Neural cell (in vitro differentiated cells): ENCODE data around the gene NUDT3. TPM values are rescaled to one million over a fixed set of nuclear protein-coding genes. Genes with fewer than 3 reads are reported as not detected.

Source experiments
- H2AFZ ChIP-seq: fragments of 200-600, 300-800 bp; sonication (generic), shearing (Covaris generic); 2 replicates; pipeline ENCODE4 v1.6.0; 2014; ENCODE audit warnings: low read depth, mild to moderate bottlenecking, antibody characterized with exemption, low read length, moderate library complexity
- H3F3A ChIP-seq: fragments of 200-600 bp; shearing (Covaris generic); 2 replicates; pipeline ENCODE4 v1.6.1; 2016; ENCODE audit warnings: mild to moderate bottlenecking, moderate library complexity, mixed read lengths, antibody characterized with exemption, low read length; ENCODE audit not compliant: insufficient read depth, poor library complexity, severe bottlenecking
- H3K27ac ChIP-seq: fragments of 200-600, 300-800 bp; sonication (generic), shearing (Covaris generic); 2 replicates; pipeline ENCODE4 v1.5.1; 2014; ENCODE audit warnings: mild to moderate bottlenecking, low read length, moderate library complexity
- H3K27me3 ChIP-seq: fragments of 300-800, 200-600 bp; sonication (generic), shearing (Covaris generic); 2 replicates; pipeline ENCODE4 v1.6.0; 2014; ENCODE audit warnings: mild to moderate bottlenecking, low read depth, low read length, moderate library complexity; ENCODE audit not compliant: insufficient read depth
- H3K36me3 ChIP-seq: fragments of 300-800, 200-600 bp; sonication (generic), shearing (Covaris generic); 2 replicates; pipeline ENCODE4 v1.5.1; 2014; ENCODE audit warnings: mild to moderate bottlenecking, antibody characterized with exemption, low read length, moderate library complexity; ENCODE audit not compliant: insufficient read depth
- H3K4me2 ChIP-seq: fragments of 300-800, 200-600 bp; sonication (generic), shearing (Covaris generic); 2 replicates; pipeline ENCODE4 v1.6.0; 2014; ENCODE audit warnings: mild to moderate bottlenecking, low read length
- H3K4me3 ChIP-seq: fragments of 300-800, 200-600 bp; sonication (generic), shearing (Covaris generic); 2 replicates; pipeline ENCODE4 v1.5.1; 2014; ENCODE audit warnings: mild to moderate bottlenecking, low read length, moderate library complexity
- H3K79me2 ChIP-seq: fragments of 200-600 bp; shearing (Covaris generic); replicated peaks from 2 replicates; pipeline ENCODE4 v1.6.0; 2014; ENCODE audit warnings: mild to moderate bottlenecking, low read length, moderate library complexity; ENCODE audit not compliant: insufficient read depth
- H3K9ac ChIP-seq: fragments of 300-800, 200-600 bp; sonication (generic), shearing (Covaris generic); 2 replicates; pipeline ENCODE4 v1.6.1; 2016; ENCODE audit warnings: mild to moderate bottlenecking, low read length, mixed read lengths
- H3K9me2 ChIP-seq: fragments of 200-600 bp; shearing (Covaris generic); 2 replicates; pipeline ENCODE4 v1.6.1; 2016; ENCODE audit warnings: mild to moderate bottlenecking, low read length, mixed read lengths; ENCODE audit not compliant: insufficient read depth
- H3K9me3 ChIP-seq: fragments of 200-600, 300-800 bp; sonication (generic), shearing (Covaris generic); 2 replicates; pipeline ENCODE4 v1.6.1; 2016; ENCODE audit warnings: mild to moderate bottlenecking, mixed run types, low read length, moderate library complexity, mixed read lengths
- H4K20me1 ChIP-seq: fragments of 200-600 bp; shearing (Covaris generic); 2 replicates; pipeline ENCODE4 v1.6.1; 2016; ENCODE audit warnings: mild to moderate bottlenecking, mixed run types; ENCODE audit not compliant: insufficient read depth
- CTCF ChIP-seq: fragments of 450-650 bp; IDR thresholded peaks from 2 replicates; pipeline ENCODE4 v1.5.1; 2014; ENCODE audit warnings: antibody characterized with exemption, mild to moderate bottlenecking, moderate library complexity; ENCODE audit not compliant: poor library complexity, severe bottlenecking
- EP300 ChIP-seq: fragments of 450-650 bp; conservative IDR thresholded peaks from 2 replicates; pipeline ENCODE4 v1.6.1; 2014; ENCODE audit warnings: antibody characterized with exemption, mild to moderate bottlenecking, moderate library complexity; ENCODE audit not compliant: poor library complexity, severe bottlenecking
- EZH2 ChIP-seq: fragments of 200-600, 300-800 bp; shearing (Covaris generic), sonication (generic); IDR thresholded peaks from 2 replicates; pipeline ENCODE4 v1.6.1; 2014; ENCODE audit warnings: antibody characterized with exemption, low read length, borderline replicate concordance, mild to moderate bottlenecking; ENCODE audit not compliant: insufficient read depth, poor library complexity, severe bottlenecking
- MXI1 ChIP-seq: fragments of 450-650 bp; conservative IDR thresholded peaks from 2 replicates; pipeline ENCODE4 v1.6.1; 2014; ENCODE audit warnings: antibody characterized with exemption, mild to moderate bottlenecking; ENCODE audit not compliant: poor library complexity, severe bottlenecking
- POLR2AphosphoS5 ChIP-seq: IDR thresholded peaks from 2 replicates; pipeline ENCODE4 v1.6.1; 2012
- RAD21 ChIP-seq: fragments of 450-650 bp; conservative IDR thresholded peaks from 2 replicates; pipeline ENCODE4 v1.6.1; 2014; ENCODE audit warnings: antibody characterized with exemption, mild to moderate bottlenecking, moderate library complexity
- REST ChIP-seq: IDR thresholded peaks from 2 replicates; pipeline ENCODE4 v1.6.1; 2012; ENCODE audit warnings: borderline replicate concordance
- SMC3 ChIP-seq: fragments of 450-650 bp; conservative IDR thresholded peaks from 2 replicates; pipeline ENCODE4 v1.6.1; 2014; ENCODE audit warnings: antibody characterized with exemption, mild to moderate bottlenecking, moderate library complexity; ENCODE audit not compliant: poor library complexity
- TAF1 ChIP-seq: IDR thresholded peaks from 2 replicates; pipeline ENCODE4 v1.6.1; 2012; ENCODE audit warnings: low read depth
- polyA plus RNA-seq: library from polyadenylated mRNA; depleted of rRNA; stranded (reverse); fragments of >200 nt; gene quantifications from 2 replicates; pipeline ENCODE4 v1.2.3, GENCODE V29; 2014

The NUDT3 gene
- polyA plus RNA-seq, 1 donor from 2014 or later, result 80.2 TPM

GRCh38 chr6:34230653-34231371, 161.7 kb downstream of the NUDT3 start:
- H4K20me1 ChIP-seq, result no peaks in the 10 kb centered on the region
- H3K9me2 ChIP-seq, result no peaks in the 10 kb centered on the region
- no peak for TF ChIP-seq CTCF
- TF ChIP-seq REST, result no peak
- TF ChIP-seq MXI1, result no peak
- TF ChIP-seq EZH2, result no peak
- no peak for TF ChIP-seq TAF1
- TF ChIP-seq POLR2AphosphoS5, result no peak
- TF ChIP-seq RAD21, result no peak
- TF ChIP-seq SMC3, result no peak
- no peak for TF ChIP-seq EP300
- H3K79me2 ChIP-seq, result no peaks in the 10 kb centered on the region
- peaks cover 4% of the 10 kb centered on the region for H3K27me3 ChIP-seq
- no peaks in the 10 kb centered on the region for H3F3A ChIP-seq
- no peak overlapping the region for H3K27ac ChIP-seq
- H3K36me3 ChIP-seq, result no peaks in the 10 kb centered on the region
- H3K9ac ChIP-seq, result no peak overlapping the region
- H2AFZ ChIP-seq, result no peak overlapping the region
- no peaks in the 10 kb centered on the region for H3K9me3 ChIP-seq
- no peak overlapping the region for H3K4me3 ChIP-seq
- no peak overlapping the region for H3K4me2 ChIP-seq

- Histone ChIP-seq H3K79me2 (no peaks in the 10 kb centered on the region), H2AFZ (no peak overlapping the region), H3K27me3 (no peaks in the 10 kb centered on the region), H3K36me3 (no peaks in the 10 kb centered on the region), H3K4me3 (no peak overlapping the region), H3F3A (no peaks in the 10 kb centered on the region), H3K9me3 (no peaks in the 10 kb centered on the region), H3K9ac (no peak overlapping the region), H3K9me2 (no peaks in the 10 kb centered on the region), H4K20me1 (no peaks in the 10 kb centered on the region), H3K27ac (no peak overlapping the region), H3K4me2 (no peak overlapping the region)
- no peak for TF ChIP-seq REST
- TF ChIP-seq MXI1, result no peak
- no peak for TF ChIP-seq EZH2
- TF ChIP-seq EP300, result no peak
- TF ChIP-seq RAD21, result no peak
- no peak for TF ChIP-seq CTCF
- TF ChIP-seq TAF1, result no peak
- TF ChIP-seq SMC3, result no peak
- TF ChIP-seq POLR2AphosphoS5, result no peak
Measured at GRCh38 chr6:34229877-34230276, 162.6 kb downstream of the NUDT3 start.
